ENCODE results near the gene BTBD2.
A peak's percentile ranks its signal among the peaks of the same experiment; 100 is the strongest.
"Not testable (repeated sequence)": the region's sequence is repeated elsewhere in the genome, so short reads cannot be mapped to it uniquely, and the experiment has no call there.

BTBD2 gene

DNA sequence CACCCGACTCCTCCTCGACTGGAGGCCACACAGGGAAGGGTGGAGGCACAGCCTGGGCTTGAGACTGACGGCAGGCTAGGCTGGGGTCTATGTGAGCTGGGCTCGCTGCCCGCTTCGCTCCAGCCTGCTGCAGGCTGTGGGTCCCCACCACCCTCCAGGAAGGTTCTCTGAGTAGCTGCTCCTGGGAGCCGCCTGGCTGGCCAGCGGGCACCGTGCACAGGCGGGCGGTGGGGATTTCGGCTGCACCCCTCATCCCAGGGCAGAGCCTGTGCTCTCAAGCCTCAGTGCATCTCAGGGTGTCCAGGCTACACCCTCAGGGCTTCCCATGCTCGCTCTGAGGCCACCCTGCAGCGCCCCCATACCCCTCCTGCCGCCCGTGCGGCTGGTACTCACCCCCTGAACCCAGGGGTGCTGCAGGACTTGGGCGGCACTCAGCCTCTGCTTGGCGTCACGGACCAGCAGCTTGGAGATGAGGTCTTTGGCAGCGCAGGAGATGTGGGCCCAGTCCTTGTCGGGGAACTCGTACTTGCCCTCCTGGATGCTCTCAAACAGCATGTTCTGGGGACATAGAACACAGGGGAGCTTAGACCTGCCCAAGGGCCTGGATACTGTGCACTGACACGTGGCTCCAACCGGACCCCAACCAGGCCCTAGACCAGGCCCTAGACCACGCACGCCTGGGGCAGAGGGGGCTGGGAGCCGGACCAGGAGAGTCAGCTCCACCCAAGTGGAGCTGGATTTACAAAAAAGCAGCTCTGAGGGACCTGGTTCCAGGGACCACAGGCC lies 25.3 kb upstream of the BTBD2 start:
- DNase-seq (ENCODE audit: low read depth in 3 of 3, low spot score in 1 of 3): no peak

GRCh38 chr19:2039959-2040646 lies 24.6 kb upstream of the BTBD2 start:
- no peak for DNase-seq (ENCODE audit: low read depth in 3 of 3, low spot score in 1 of 3)

DNA sequence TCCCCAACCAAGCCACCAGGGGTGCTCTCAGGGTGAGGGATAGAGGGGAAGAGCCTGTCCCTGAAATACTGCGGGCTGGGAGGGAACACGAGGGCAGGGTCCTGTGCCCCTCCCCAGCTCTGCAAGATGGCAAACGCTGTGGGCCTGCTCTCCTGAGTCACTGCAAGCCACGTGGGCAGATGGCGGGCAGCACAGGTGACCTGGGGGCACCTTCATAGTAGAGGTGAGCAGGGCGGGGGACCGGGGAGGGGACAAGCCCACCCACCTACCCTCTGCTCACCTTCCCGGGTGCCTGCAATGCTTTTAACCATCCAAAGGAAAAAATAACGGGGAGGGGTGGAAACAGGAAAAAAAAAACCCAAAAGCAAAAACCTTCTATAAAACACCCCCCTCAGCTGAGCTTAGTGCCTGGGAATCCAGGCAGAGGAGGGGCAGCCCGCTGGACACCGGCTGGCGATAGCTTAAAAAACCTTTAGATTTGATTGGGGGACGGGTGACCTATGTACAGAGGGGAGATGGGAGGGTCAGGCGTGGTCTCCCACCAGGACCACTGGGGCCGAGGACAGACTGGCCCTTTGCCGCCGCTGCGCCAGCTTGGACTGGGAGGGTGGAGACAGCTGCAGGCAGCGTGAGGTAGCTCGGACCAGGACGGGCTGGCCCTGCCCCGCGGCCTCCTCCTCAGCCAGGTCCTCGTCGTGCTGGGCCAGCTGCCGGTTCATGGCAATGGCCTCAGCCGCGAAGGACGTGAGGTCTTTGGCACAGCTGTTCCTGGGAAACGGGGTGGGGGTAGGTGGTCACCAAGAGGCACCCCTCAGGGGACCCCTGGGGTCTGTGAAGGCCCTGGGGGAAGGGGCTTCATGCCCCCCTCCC lies 23.8 kb upstream of the BTBD2 start:
- DNase-seq (ENCODE audit: low read depth in 3 of 3, low spot score in 1 of 3): no peak

GRCh38 chr19:2038284-2039088 lies 23.0 kb upstream of the BTBD2 start:
- no peak for DNase-seq (ENCODE audit: low read depth in 3 of 3, low spot score in 1 of 3)

- no peak for DNase-seq (ENCODE audit: low read depth in 3 of 3, low spot score in 1 of 3)
These were observed 22.2 kb upstream of the BTBD2 start for GRCh38 chr19:2037651-2038255.

DNA sequence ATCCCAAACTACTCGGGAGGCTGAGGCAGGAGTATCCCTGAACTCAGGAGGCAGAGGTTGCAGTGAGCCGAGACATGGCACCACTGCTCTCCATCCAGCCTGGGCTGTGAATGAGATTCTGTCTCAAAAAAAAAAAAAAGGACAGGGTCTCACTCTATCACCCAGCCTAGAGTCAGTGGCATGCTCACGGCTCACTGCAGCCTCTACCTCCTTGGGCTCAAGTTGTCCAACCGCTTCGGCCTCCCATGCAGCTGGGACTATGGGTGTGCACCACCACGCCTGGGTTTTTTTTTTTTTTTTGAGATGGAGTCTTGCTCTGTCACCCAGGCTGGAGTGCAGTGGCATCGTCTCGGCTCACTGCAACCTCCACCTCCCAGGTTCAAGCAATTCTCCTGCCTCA lies 20.9 kb upstream of the BTBD2 start:
- DNase-seq (ENCODE audit: low read depth in 3 of 3, low spot score in 1 of 3): no peak

DNA sequence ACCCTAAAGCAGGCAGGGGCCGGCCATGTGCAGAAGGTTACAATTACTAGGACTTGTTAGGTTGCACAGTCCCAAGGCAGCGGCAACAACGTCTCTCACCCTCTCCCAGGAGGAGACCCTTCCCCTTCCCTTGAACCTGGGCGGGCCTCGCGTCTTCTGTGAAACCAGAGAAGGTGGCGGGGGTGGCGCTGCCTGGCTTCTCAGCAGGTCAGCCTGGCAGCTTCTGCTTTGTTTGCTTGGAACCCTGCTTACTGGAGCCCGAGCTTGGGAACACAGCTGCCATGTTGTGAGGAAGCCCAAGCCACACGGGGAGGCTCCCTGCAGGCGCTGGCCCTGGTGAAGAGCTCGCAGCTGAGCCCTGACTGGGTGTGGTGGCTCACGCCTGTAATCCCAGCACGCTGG lies 20.1 kb upstream of the BTBD2 start:
- no peak for DNase-seq (ENCODE audit: low read depth in 3 of 3, low spot score in 1 of 3)

DNA sequence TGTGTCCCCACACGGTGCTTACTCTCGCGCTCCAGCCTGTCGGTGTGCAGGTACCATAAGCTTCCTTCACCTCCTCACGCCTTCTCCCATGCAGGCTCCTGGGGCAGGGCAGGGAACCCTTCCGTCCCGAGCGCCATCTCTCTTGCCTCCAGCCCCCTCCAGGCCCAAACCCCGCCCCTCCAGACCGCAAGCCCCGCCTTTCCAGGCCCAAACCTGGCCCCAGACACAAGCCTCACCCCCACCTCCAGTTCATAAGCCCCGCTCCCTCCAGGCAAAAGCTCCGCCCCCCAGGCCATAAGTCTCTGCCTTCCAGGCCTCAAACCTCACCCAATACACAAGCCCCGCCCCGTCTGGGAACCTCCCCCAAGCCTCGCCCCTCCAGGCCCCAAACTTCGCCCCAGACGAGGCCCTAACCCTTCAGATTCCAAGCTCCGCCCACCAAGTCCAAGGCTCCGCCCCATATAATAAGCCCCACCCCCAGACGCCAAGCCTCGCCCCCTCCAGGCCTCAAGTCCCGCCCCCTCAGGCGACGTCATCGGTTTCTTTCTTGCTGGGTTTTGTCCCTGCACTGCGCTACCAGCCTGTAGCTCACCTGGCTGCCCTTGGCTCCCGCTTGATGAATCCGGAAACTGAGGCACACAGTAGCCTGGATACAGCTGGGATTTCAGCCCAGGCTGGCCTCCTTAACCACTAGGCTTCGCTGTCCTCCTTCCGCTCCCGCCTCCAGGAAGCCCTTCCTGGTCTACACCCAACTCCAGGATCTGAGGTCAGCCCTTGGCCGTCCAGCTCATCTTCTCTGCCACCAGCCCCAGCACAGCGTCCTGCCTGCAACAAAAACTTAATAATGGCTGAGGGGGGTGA lies 19.4 kb upstream of the BTBD2 start:
- DNase-seq (ENCODE audit: low read depth in 3 of 3, low spot score in 1 of 3): peak in 1 of 3 donors; percentile 57

DNA sequence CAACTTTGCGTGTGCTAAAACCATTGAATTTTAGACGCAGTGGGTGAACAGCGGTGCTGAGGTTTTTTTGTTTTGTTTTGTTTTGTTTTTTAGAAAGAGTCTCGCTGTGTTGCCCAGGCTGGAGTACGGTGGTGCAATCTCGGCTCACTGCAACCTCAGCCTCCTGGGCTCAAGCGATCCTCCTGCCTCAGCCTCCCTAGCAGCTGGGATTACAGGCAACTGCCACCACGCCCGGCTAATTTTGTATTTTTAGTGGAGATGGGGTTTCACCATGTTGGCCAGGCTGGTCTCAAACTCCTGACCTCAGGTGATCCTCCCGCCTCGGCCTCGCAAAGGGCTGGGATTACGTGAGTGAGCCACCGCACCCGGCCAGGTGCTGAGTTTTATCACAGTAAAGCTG lies 18.7 kb upstream of the BTBD2 start:
- not testable (repeated sequence) for DNase-seq (ENCODE audit: low read depth in 3 of 3, low spot score in 1 of 3)

DNA sequence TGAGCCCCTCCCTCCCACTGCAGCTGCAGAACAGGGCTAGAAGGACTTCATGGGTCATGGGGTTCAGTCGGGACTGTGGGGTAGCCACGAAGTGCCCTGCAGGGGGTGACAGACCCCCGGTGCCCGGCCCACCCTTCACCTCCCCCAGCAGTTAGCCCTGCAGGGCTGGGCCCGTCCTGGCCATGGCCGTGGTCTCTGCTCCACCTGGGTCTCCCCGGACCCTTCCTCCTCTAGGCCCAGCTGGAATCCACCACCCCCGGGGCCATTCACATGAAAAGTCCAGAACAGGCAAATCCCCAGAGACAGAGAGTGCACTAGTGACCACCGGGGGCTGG lies 18.3 kb upstream of the BTBD2 start:
- no peak for DNase-seq (ENCODE audit: low read depth in 3 of 3, low spot score in 1 of 3)

DNA sequence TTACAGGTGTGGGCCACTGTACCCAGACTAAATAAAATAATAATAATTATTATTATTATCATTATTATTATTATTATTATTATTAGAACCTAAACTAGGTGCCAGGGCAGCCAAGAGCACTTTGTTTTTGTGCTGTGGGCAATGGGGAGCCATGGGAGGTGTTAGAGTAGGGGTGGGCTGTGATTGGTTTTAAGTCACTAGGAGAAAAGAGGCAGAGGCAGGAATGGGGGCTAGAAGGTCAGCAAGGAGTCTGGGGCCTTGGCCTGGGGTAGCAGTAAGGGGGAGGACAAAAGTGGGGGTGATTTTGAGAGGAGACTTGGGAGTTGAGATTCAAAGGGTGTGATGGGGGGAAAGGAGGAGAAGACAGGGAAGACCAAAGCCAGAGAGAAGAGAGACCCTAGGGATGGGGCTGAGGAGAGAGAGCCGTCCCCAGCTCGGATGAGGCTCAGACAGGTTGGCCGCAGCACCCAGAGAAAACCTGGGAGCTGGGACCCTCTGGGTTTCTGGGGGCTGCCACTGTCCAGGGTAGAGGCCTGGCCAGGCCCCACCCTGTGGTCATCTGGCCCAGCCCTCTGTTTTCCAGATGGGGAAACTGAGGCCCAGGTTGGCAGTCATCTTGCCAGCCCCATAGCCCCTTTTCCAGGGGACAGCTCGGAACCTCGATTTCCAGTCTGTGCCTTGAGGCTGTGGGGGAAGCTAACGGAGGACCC lies 17.8 kb upstream of the BTBD2 start:
- no peak for DNase-seq (ENCODE audit: low read depth in 3 of 3, low spot score in 1 of 3)

DNA sequence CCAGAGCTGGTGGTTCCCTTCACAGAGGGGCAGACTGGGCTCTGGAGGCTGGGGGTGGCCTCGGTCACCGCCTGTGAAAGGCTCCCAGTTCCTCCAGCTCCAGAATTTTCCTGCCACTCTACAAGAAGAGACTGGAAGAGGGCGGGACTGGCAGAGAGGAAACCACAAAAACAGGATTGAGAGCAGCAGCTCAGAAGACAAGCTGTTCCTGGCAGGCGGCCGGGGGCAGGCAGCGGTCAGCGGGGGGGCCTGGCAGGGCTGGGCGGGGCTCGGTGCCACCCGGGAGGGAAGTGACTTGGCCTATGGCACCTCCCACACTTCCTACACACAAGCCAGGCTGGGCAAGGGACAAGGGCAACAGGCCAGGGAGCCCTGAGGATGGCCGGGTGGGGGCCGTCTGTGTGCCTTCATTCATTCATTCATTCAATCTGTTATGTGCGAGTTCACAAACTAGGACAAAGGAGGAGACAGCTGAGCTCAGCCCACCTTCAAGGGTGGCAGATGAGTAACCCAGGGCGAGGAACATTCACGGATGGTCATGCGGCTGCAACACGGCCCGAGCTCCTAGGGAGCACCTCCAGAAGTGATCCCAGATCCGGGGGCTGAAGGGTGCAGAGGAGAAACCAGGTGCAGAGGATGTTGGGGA lies 16.9 kb upstream of the BTBD2 start:
- no peak for DNase-seq (ENCODE audit: low read depth in 3 of 3, low spot score in 1 of 3)

GRCh38 chr19:2027361-2027760 lies 11.8 kb upstream of the BTBD2 start:
- no peak for DNase-seq (ENCODE audit: low read depth in 3 of 3, low spot score in 1 of 3)

GRCh38 chr19:2026770-2027169 lies 11.3 kb upstream of the BTBD2 start:
- no peak for DNase-seq (ENCODE audit: low read depth in 3 of 3, low spot score in 1 of 3)

- no peak for DNase-seq (ENCODE audit: low read depth in 3 of 3, low spot score in 1 of 3)
These were observed 6.8 kb upstream of the BTBD2 start for GRCh38 chr19:2022289-2022688.

DNA sequence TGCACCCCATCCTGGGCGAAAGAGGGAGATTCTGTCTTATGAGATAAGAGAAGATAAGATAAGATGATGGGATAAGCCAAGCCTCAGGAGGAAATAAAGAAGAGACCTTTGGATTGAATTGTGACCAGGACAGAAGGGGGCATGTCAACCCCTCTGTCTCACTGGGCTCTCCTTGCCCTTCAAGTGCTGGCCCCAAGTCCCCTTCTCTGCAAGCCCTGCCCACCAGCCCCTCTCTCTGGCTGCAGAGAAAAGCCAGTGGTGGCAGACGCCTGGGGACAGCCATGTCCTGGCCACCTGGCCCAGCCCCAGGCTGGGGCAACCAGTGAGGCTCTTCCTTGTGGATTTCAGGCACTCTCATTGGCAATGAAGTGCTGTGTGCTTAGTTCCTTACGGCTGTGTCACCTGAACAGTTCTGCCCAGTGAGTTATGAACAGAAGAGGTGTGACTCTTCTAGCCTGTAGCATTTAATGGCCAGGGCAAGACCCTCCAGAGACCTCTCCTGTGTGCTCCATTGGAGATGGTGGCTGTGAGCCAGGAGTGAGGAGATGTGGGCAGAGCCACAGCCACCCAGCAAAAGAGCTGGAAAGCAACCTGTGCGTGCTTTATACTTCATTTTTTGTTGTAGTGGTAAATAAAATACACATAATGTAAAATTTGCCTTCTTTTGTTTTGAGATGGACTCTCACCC lies 6.1 kb upstream of the BTBD2 start:
- no peak for DNase-seq (ENCODE audit: low read depth in 3 of 3, low spot score in 1 of 3)

DNA sequence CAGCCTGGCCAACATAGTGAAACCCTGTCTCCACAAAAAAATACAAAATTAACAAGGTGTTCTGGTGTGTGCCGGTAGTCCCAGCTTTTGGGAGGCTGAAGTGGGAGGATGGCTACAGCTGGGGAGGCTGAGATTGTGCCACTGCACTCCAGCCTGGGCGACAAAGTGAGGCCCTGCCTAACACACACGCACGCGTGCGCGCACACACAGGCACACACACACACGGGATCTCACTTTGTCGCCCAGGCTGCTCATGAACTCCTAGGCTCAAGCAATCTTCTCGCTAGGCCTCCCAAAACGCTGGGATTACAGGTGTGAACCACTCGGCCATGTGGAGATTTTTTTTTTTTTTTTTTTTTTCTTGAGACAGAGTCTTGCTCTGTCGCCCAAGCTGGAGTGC lies 3.2 kb upstream of the BTBD2 start:
- no peak for DNase-seq (ENCODE audit: low read depth in 3 of 3, low spot score in 1 of 3)
